H1 (cell line): Measurements from ENCODE around the gene DENND4C. TPM values are rescaled to one million over a fixed set of nuclear protein-coding genes. Genes with fewer than 3 reads are reported as not detected.

Experiments
- CTCF ChIA-PET: fragments of 300-600 bp; sonication (Branson Sonifier 250); formaldehyde crosslinking; loops from one replicate; lab custom pipeline; 2021; ENCODE audit not compliant: partially characterized antibody; lab: Charles Lee
- POLR2A ChIA-PET: fragments of 300-600 bp; sonication (Branson Sonifier 250); formaldehyde crosslinking; loops from one replicate; lab custom pipeline; 2021; ENCODE audit warnings: inconsistent platforms; ENCODE audit not compliant: partially characterized antibody; lab: Charles Lee
- DNase-seq, 2 experiments: peaks; one replicate each; pipeline versions ENCODE4 v3.0.0 to v3.0.0-alpha.2; 2010 to 2022; ENCODE audit warnings: low spot score in 2 of 2, low read depth in 1 of 2, mixed read lengths in 1 of 2
- FAIRE-seq: peaks from 2 replicates; lab custom pipeline; 2011; peaks lifted over from hg19 to GRCh38; lab: Jason Lieb, UNC
- H2AFZ ChIP-seq: 2 replicates; pipeline ENCODE4 v1.8.1; 2012; ENCODE audit warnings: low read length, inconsistent platforms
- H2AK5ac ChIP-seq: 2 replicates; pipeline ENCODE4 v1.6.1; 2013; ENCODE audit warnings: low read depth, low read length
- H2BK120ac ChIP-seq: replicated peaks from 2 replicates; pipeline ENCODE3; 2013; ENCODE audit warnings: low read depth, low read length, inconsistent platforms
- H2BK12ac ChIP-seq: 2 replicates; pipeline ENCODE4 v1.6.1; 2013; ENCODE audit warnings: low read depth, low read length
- H2BK15ac ChIP-seq: 2 replicates; pipeline ENCODE4 v1.6.1; 2013; ENCODE audit warnings: low read length
- H2BK20ac ChIP-seq: 2 replicates; pipeline ENCODE4 v1.6.1; 2013; ENCODE audit warnings: low read length
- H2BK5ac ChIP-seq: 2 replicates; pipeline ENCODE4 v1.6.1; 2013; ENCODE audit warnings: low read depth, low read length
- H3K14ac ChIP-seq: 2 replicates; pipeline ENCODE4 v1.6.1; 2013; ENCODE audit warnings: inconsistent platforms; ENCODE audit not compliant: insufficient read length
- H3K18ac ChIP-seq: 2 replicates; pipeline ENCODE4 v1.6.1; 2013; ENCODE audit warnings: low read length; ENCODE audit errors: extremely low read depth
- H3K23ac ChIP-seq: 2 replicates; pipeline ENCODE4 v1.6.1; 2013; ENCODE audit warnings: inconsistent platforms; ENCODE audit not compliant: insufficient read length
- H3K23me2 ChIP-seq: 2 replicates; pipeline ENCODE4 v1.6.1; 2013; ENCODE audit warnings: low read depth, low read length
- H3K27ac ChIP-seq: 2 replicates; pipeline ENCODE4 v1.6.1; 2011; ENCODE audit warnings: low read depth, low read length, inconsistent platforms
- H3K27me3 ChIP-seq, 4 experiments: replicated peaks in 1 of 4; 1 replicate in 1 of 4; 2 replicates in 3 of 4; pipeline versions ENCODE4 v1.6.1 to v1.8.1; 2011 to 2013; ENCODE audit warnings: low read length in 3 of 4, mild to moderate bottlenecking in 3 of 4, inconsistent platforms in 2 of 4, mixed read lengths in 2 of 4, moderate library complexity in 1 of 4; ENCODE audit not compliant: control insufficient read depth in 3 of 4, insufficient read depth in 3 of 4; ENCODE audit errors: extremely low read depth in 1 of 4
- H3K36me3 ChIP-seq, 4 experiments: 2 replicates each; pipeline versions ENCODE4 v1.6.1 to v1.8.1; 2011 to 2013; ENCODE audit warnings: mild to moderate bottlenecking in 4 of 4, low read length in 3 of 4, moderate library complexity in 2 of 4, control low read depth in 1 of 4, inconsistent platforms in 1 of 4; ENCODE audit not compliant: insufficient read depth in 4 of 4, control insufficient read depth in 2 of 4
- H3K4ac ChIP-seq: replicated peaks from 2 replicates; pipeline ENCODE3; 2013; ENCODE audit warnings: low read length, low read depth, mixed read lengths, inconsistent platforms; ENCODE audit not compliant: insufficient read length
- H3K4me1 ChIP-seq, 4 experiments: replicated peaks in 1 of 4; 1 replicate in 1 of 4; 2 replicates in 3 of 4; pipeline versions ENCODE4 v1.6.1 to v1.8.1; 2011 to 2013; ENCODE audit warnings: low read length in 3 of 4, inconsistent platforms in 2 of 4, mixed read lengths in 1 of 4; ENCODE audit not compliant: insufficient read depth in 4 of 4, control insufficient read depth in 3 of 4
- H3K4me2 ChIP-seq, 2 experiments: 2 replicates each; pipeline versions ENCODE4 v1.6.1 to v1.8.1; 2011 to 2013; ENCODE audit warnings: low read depth in 2 of 2, low read length in 2 of 2, control low read depth in 1 of 2, inconsistent platforms in 1 of 2, mild to moderate bottlenecking in 1 of 2; ENCODE audit not compliant: insufficient read depth in 1 of 2
- H3K4me3 ChIP-seq, 4 experiments: fragments of 200-600, 300-600 bp in 1 of 4; sonication (generic), shearing (Covaris generic), sonication (Bioruptor Twin) in 1 of 4; 2 replicates each; pipeline versions ENCODE4 v1.5.1 to v1.8.1; 2011 to 2016; ENCODE audit warnings: low read length in 4 of 4, low read depth in 3 of 4, control low read depth in 2 of 4, inconsistent platforms in 2 of 4, mild to moderate bottlenecking in 2 of 4, mixed read lengths in 1 of 4, moderate library complexity in 1 of 4; ENCODE audit not compliant: insufficient read depth in 2 of 4; ENCODE audit errors: extremely low read depth in 1 of 4
- H3K56ac ChIP-seq: replicated peaks from 2 replicates; pipeline ENCODE3; 2013; ENCODE audit warnings: low read depth, mild to moderate bottlenecking, mixed read lengths, low read length, inconsistent platforms; ENCODE audit not compliant: insufficient read length
- H3K79me1 ChIP-seq: 2 replicates; pipeline ENCODE4 v1.6.1; 2013; ENCODE audit warnings: low read depth, low read length, control low read depth
- H3K79me2 ChIP-seq, 2 experiments: 2 replicates each; pipeline versions ENCODE4 v1.6.1 to v1.8.1; 2012 to 2013; ENCODE audit warnings: low read length in 2 of 2, mild to moderate bottlenecking in 2 of 2, inconsistent platforms in 1 of 2; ENCODE audit not compliant: insufficient read depth in 2 of 2, control insufficient read depth in 1 of 2
- H3K9ac ChIP-seq, 4 experiments: replicated peaks in 1 of 4; 1 replicate in 1 of 4; 2 replicates in 3 of 4; pipeline versions ENCODE4 v1.6.1 to v1.8.1; 2011 to 2013; ENCODE audit warnings: low read depth in 3 of 4, low read length in 3 of 4, control low read depth in 2 of 4, mild to moderate bottlenecking in 2 of 4, moderate library complexity in 2 of 4, inconsistent platforms in 1 of 4; ENCODE audit errors: extremely low read depth in 1 of 4
- H3K9me3 ChIP-seq, 2 experiments: 2 replicates each; pipeline versions ENCODE4 v1.6.1 to v1.8.1; 2012 to 2013; ENCODE audit warnings: mild to moderate bottlenecking in 2 of 2, moderate library complexity in 2 of 2, control low read depth in 1 of 2, inconsistent platforms in 1 of 2, low read depth in 1 of 2, low read length in 1 of 2, mixed read lengths in 1 of 2; ENCODE audit not compliant: insufficient read depth in 2 of 2
- H4K20me1 ChIP-seq, 2 experiments: replicated peaks in 1 of 2; 2 replicates each; pipeline versions ENCODE3 to v1.8.1; 2011 to 2013; ENCODE audit warnings: inconsistent platforms in 2 of 2, low read length in 2 of 2, mild to moderate bottlenecking in 1 of 2; ENCODE audit not compliant: insufficient read depth in 2 of 2, control insufficient read depth in 1 of 2
- H4K5ac ChIP-seq: 2 replicates; pipeline ENCODE4 v1.6.1; 2013; ENCODE audit warnings: low read length, low read depth, mixed read lengths, inconsistent platforms; ENCODE audit not compliant: insufficient read length
- H4K8ac ChIP-seq: 2 replicates; pipeline ENCODE4 v1.8.0; 2013; ENCODE audit warnings: mild to moderate bottlenecking, moderate library complexity, low read length, inconsistent platforms; ENCODE audit not compliant: insufficient read depth; ENCODE audit errors: extremely low read depth
- H4K91ac ChIP-seq: replicated peaks from 2 replicates; pipeline ENCODE3; 2013; ENCODE audit warnings: low read length, mixed read lengths, inconsistent platforms; ENCODE audit not compliant: insufficient read length
- FOSL1 ChIP-seq: IDR thresholded peaks from 2 replicates; pipeline ENCODE4 v1.6.1; 2011; ENCODE audit warnings: mild to moderate bottlenecking, low read depth, low read length, moderate library complexity; ENCODE audit not compliant: insufficient read depth
- NRF1 ChIP-seq: IDR thresholded peaks from 2 replicates; pipeline ENCODE4 v1.6.1; 2011; ENCODE audit warnings: mild to moderate bottlenecking, low read depth, low read length, improper control_type of control experiment
- PHF8 ChIP-seq: fragments of 200-600 bp; sonication (generic); conservative IDR thresholded peaks from 2 replicates; pipeline ENCODE4 v1.7.1; 2012; ENCODE audit warnings: low read depth, mild to moderate bottlenecking, inconsistent platforms, low read length, moderate library complexity
- RFX5 ChIP-seq: IDR thresholded peaks from 2 replicates; pipeline ENCODE4 v1.6.1; 2011; ENCODE audit warnings: low read depth, low read length, improper control_type of control experiment, borderline replicate concordance
- SAP30 ChIP-seq: fragments of 300-600 bp; sonication (generic); IDR thresholded peaks from 2 replicates; pipeline ENCODE4 v1.7.1; 2012; ENCODE audit warnings: low read length, moderate library complexity, mild to moderate bottlenecking, inconsistent platforms; ENCODE audit not compliant: insufficient read depth, insufficient replicate concordance
- SIRT6 ChIP-seq: IDR thresholded peaks from one replicate; pipeline ENCODE4 v1.7.1; 2012; ENCODE audit warnings: low read length, inconsistent platforms
- SIX5 ChIP-seq: IDR thresholded peaks from 2 replicates; pipeline ENCODE4 v1.6.1; 2011; ENCODE audit warnings: mild to moderate bottlenecking, low read depth, low read length
- SP2 ChIP-seq: IDR thresholded peaks from 2 replicates; pipeline ENCODE4 v1.6.1; 2012; ENCODE audit warnings: mild to moderate bottlenecking, low read length, inconsistent platforms
- WGBS, 2 experiments: shearing (Covaris generic) in 1 of 2; methylation state at CpG; one replicate each; pipeline versions ENCODE4 v1.1.6 to v1.1.7; 2013 to 2015; ENCODE audit warnings: low lambda C conversion rate in 2 of 2, mixed read lengths in 2 of 2, inconsistent platforms in 1 of 2, low coverage in 1 of 2, missing lambda C conversion rate in 1 of 2; ENCODE audit not compliant: insufficient replicate concordance in 2 of 2, insufficient coverage in 1 of 2, insufficient read length in 1 of 2; ENCODE audit errors: extremely low coverage in 1 of 2, missing lambda C conversion rate in 1 of 2; 5-methylcytosine and 5-hydroxymethylcytosine counted together
- polyA plus RNA-seq, 7 experiments: library from polyadenylated mRNA; depleted of rRNA in 3 of 7; stranded (reverse) in 5 of 7; unstranded in 2 of 7; fragments of >200 nt in 5 of 7; fragments of 200-250 nt in 2 of 7; gene quantifications; 1 replicate in 5 of 7; 2 replicates in 1 of 7; 4 replicates in 1 of 7; pipeline versions ENCODE4 v1.2.1 to v1.2.3, GENCODE V29; 2011 to 2013; ENCODE audit warnings: missing spikeins in 2 of 7, mixed read lengths in 2 of 7
- total RNA-seq: library from RNA; stranded (reverse); fragmentation: NEBNext Ultra II Directional; extraction: Animal tissue kit (Norgen Biotek cat#: 25700); gene quantifications from 2 replicates; pipeline ENCODE4 v1.2.1, GENCODE V29; 2021

Gene DENND4C
- total and polyA plus RNA-seq, 2 of the 8 experiments (the other 6 are each of a cell fraction or from before 2014, with no cell fraction given), result 6.9 to 18.9 TPM

GRCh38 chr9:19342947-19343346, 112.5 kb downstream of the DENND4C start:
- ChIA-PET CTCF (no interaction called here), POLR2A (no interaction called here)
- Histone ChIP-seq H2AFZ (no peak overlapping the region), H3K27me3 (no peaks in the 10 kb centered on the region), H4K8ac (no peak overlapping the region), H3K27ac (no peak overlapping the region), H3K14ac (no peak overlapping the region), H2BK15ac (no peak overlapping the region), H2AK5ac (no peak overlapping the region), H3K23me2 (no peaks in the 10 kb centered on the region), H3K36me3 (peaks cover 0 to 35% (median 12%) of the 10 kb centered on the region in 4 experiments; a peak in 6 of 8 replicates), H3K79me1 (no peaks in the 10 kb centered on the region), H3K23ac (no peak overlapping the region), H2BK12ac (no peak overlapping the region), H3K56ac (no peak overlapping the region), H3K4me3 (no peak overlapping the region), H2BK120ac (no peak overlapping the region), H3K79me2 (no peaks in the 10 kb centered on the region), H4K20me1 (no peaks in the 10 kb centered on the region), H3K18ac (no peak overlapping the region), H3K4me2 (no peak overlapping the region), H3K9ac (no peak overlapping the region), H2BK5ac (no peak overlapping the region), H3K4ac (no peak overlapping the region), H3K4me1 (no peaks in the 10 kb centered on the region), H4K5ac (no peak overlapping the region), H3K9me3 (no peaks in the 10 kb centered on the region), H4K91ac (no peak overlapping the region), H2BK20ac (no peak overlapping the region)
- FAIRE-seq (no peak), DNase-seq (no peak)
- TF ChIP-seq SIRT6 (no peak), NRF1 (no peak), SIX5 (no peak), RFX5 (no peak), PHF8 (no peak), SAP30 (no peak), FOSL1 (no peak), SP2 (no peak)
- WGBS, 2 experiments, result 87% methylated on average over 2 of the region's 2 CpGs; no CpG with 5 or more reads in 1 of the 2 experiments
